CD4-positive, alpha-beta T cell treated with Interleukin-15 for 4 hours (primary cell): ENCODE data around the gene IFNA16.
"Not testable (repeated sequence)": the region's sequence is repeated elsewhere in the genome, so short reads cannot be mapped to it uniquely, and the experiment has no call there.

Experiments
- DNase-seq: peaks from one replicate; pipeline ENCODE4 v3.0.0-alpha.2; 2020; ENCODE audit warnings: low spot score

The IFNA16 gene

DNA sequence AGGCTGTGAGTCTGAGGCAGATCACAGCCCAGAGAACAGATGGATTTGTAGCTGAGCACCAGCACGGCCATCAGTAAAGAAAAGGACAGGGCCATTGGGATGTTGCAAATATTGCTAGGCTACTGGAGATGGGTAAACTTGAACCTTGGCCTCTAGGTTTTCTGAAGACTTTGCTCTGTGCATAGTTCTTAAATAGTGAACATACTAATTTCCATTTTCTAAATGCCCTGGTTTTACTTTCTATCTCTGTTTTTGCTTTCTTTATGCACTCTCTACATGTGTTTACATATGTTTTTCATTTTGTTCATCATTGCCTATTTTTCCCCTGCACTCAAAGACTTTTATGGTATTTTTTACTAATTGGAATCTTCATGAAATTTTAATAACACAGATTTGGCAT, at the start of gene IFNA16:
TSS of gene IFNA16 (minus strand) at position 101 of the 400 bp plus-strand sequence. CDS start at position 95, 6 bp downstream.
- DNase-seq: not testable (repeated sequence)

- no peak for DNase-seq
These were observed 48.5 kb upstream of the IFNA16 start for GRCh38 chr9:21265421-21266189.

GRCh38 chr9:21255538-21256212, 38.6 kb upstream of the IFNA16 start:
- no peak for DNase-seq

DNA sequence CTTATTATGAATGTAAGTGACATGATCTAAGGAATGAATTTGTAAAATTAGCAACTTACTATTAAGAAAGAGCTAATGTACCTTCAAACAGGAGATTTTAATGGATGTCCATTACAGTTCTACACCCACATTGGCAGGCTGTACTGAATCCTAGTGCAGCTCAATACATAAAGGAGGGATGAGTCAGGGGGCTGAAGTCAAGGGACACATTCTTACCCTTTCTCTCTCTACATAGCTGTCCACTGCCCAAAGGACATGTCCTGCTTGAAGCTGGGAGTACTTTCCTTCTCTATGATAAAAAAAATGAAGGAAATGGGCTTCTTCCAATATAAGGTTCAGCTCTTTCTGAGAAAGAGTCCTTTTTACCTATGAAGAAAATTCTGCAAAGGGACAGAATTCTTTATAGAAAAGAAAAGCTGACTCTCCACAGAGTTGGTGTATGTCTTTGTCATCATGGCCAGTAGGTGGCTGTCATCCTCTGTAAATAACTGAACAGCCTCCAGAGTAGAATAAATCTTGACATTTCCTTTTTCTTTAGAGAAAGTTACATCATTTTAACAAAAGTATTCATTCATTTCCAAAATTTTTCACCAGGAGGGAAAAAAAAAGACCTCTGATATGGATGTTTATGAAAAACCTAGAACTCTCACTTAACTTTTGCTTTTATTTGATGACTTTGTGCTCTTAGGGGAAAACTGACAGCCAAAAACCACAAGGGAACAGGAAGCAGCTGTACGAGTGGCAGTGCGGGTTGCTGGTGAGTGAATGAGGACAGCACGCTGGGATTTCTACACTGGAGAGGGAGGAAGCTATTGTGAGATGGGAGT, 35.8 kb upstream of the IFNA16 start:
- DNase-seq: no peak

GRCh38 chr9:21251638-21252037, 34.5 kb upstream of the IFNA16 start:
- DNase-seq: no peak

DNA sequence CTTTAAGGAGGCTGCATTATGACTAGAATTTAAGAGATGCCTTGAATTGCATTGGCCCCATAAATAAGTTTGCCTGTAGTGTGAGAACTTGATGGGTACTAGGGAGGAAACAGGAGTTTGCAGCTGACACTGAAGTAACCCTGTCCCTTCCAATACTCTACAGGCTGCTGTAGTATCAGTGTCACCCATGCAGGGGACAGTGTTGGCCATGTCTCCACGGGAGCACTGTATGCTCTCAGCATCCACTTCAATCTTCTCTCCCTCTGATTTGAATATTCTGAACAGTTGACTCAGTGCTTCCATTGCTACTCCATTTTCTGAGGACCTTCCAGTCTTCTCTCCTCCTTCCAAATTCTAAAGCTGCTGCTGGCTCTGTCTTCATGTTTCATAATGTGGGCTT, 34.1 kb upstream of the IFNA16 start:
- DNase-seq: no peak

GRCh38 chr9:21244836-21245235, 27.7 kb upstream of the IFNA16 start:
- DNase-seq: no peak

GRCh38 chr9:21239911-21240310, 22.8 kb upstream of the IFNA16 start, which contains the start of gene IFNA14:
Gene IFNA14 (minus strand): TSS chr9:21240005. CDS start chr9:21239935, 70 bp downstream.
- no peak for DNase-seq

DNA sequence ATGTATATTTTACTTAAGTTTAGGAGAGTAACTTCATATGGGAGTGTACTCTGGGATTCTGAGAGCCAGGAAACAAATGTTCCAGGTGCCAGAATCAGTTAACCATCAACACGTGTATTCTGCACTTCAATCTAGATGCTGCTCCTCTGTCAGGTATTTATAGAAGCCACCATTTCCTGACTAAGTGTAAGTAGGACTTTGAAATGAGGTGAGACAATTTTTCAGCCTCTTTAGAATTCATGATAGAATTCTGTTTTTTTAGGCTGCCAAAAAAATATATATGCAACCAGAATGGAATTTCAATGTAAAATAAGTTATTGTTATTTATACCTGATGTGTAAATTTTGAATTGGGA, 19.2 kb upstream of the IFNA16 start:
- not testable (repeated sequence) for DNase-seq

- peak; percentile 40 for DNase-seq
These were observed 18.6 kb upstream of the IFNA16 start for GRCh38 chr9:21235468-21236359.

- no peak for DNase-seq
These were observed 17.1 kb upstream of the IFNA16 start for GRCh38 chr9:21234153-21234687.

- DNase-seq: no peak
These were observed 16.1 kb upstream of the IFNA16 start for GRCh38 chr9:21233258-21233657.

GRCh38 chr9:21228122-21228521, 11.0 kb upstream of the IFNA16 start, which contains the start of gene IFNA17:
Gene IFNA17 (minus strand): TSS chr9:21228222. CDS start chr9:21228173, 49 bp downstream.
- DNase-seq: no peak

DNA sequence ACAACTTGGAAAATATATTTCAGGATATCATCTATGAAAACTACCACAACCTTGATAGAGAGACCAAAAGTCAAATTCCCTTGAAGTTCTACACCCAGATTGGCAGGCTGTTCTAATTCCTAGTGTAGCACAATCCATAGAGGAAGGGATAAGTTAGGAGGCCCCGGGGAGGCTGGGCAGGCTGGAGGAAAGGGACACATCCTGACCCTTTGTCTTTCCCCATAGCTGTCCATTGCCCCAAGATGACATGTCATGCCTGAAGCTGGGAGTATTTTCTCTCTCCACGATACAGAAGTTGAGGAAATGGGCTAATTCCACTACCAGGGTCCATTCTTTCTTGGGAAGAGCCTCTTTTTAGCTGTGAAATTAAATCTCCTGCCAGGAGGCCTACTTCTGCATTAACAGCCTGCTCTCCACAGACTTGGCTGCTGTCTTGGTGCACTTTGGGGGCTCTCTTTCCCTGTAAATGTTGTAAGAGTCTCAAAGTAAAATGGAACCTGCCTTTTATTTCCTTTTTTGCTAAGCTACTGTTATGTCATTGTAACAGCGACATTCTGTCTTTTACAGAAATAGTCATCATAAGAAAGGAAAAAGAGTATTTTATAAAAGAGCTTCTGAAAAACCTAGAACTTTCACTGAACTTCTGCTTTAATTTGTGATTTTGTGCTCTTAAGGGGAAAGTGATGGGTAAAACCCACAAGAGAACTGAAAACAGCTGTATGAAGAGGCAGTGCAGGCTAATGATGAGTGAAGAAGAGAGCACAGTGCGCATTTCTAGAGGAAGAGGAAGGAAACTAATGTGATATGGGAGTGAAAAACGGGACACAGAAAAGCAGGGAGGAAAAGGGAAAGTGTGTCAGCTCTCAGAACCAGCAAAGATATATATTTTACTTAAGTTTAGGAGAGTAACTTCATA, 3.4 kb downstream of the IFNA16 start:
- DNase-seq: not testable (repeated sequence)

- DNase-seq: not testable (repeated sequence)
These were observed 5.0 kb downstream of the IFNA16 start for GRCh38 chr9:21212160-21212559.

DNA sequence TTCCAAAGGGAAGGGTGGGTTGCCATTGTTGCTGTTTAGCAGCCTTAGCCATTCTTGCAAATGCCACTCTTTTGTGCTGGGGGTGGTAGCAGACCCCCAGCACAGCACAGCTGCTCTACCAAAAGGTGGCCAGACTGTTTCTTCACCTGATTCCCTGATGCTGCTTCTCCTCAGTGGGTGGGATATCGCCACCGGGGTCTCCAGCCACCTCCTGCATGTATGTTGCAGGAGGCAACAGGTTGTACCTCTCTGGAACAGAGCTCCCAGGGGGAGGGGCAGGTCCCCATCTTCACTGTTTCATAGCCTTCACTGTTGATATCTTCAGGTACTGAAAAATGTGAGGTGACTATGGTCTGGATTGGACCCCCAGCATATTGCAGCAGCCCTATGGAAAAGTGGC, 6.3 kb downstream of the IFNA16 start:
- DNase-seq: not testable (repeated sequence)

- DNase-seq: no peak
These were observed 6.8 kb downstream of the IFNA16 start for GRCh38 chr9:21210311-21210710.

GRCh38 chr9:21207043-21207442, 10.1 kb downstream of the IFNA16 start, which contains the start of gene IFNA10:
Gene IFNA10 (minus strand): TSS chr9:21207143. CDS start chr9:21207097, 46 bp downstream.
- DNase-seq: not testable (repeated sequence)

DNA sequence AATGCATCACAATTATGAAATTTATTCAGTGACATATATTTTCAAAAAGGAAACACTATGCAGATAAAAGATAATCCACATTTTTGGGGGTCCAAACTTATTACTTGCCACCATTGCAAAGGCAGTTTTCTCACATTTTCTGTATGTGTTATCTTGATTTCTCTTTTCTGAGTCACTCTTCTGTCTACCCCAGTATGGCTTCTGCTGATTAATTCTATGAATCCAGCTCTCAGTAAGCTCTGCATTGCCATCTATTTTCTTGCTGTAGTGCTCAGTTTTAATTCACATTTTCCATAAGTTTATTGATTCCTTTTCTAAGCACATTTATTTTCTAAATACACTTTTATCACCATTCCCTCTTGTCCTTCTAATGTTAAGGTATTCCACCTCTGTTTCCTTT, 11.9 kb downstream of the IFNA16 start:
- DNase-seq: no peak

- DNase-seq: not testable (repeated sequence)
These were observed 15.0 kb downstream of the IFNA16 start, which contains the start of gene IFNA7 for GRCh38 chr9:21202105-21202504. Gene IFNA7 (minus strand): TSS chr9:21202205. CDS start chr9:21202165, 40 bp downstream.
